Hepatocyte (in vitro differentiated cells): ENCODE measurements around the gene VEGFD.

Experiments
- CTCF ChIP-seq: fragments of 200-600 bp; sonication (generic); IDR thresholded peaks from 2 replicates; pipeline ENCODE4 v1.5.1; 2016; ENCODE audit warnings: antibody characterized with exemption, mild to moderate bottlenecking; ENCODE audit not compliant: poor library complexity
- EZH2 ChIP-seq: fragments of 200-600 bp; sonication (generic); IDR thresholded peaks from 2 replicates; pipeline ENCODE4 v1.6.1; 2016; ENCODE audit warnings: antibody characterized with exemption, mild to moderate bottlenecking, borderline replicate concordance
- EZH2phosphoT487 ChIP-seq: fragments of 200-600 bp; sonication (generic); IDR thresholded peaks from one replicate; pipeline ENCODE4 v1.6.1; 2018; ENCODE audit warnings: antibody characterized with exemption, mild to moderate bottlenecking, low read depth, moderate library complexity; ENCODE audit not compliant: unreplicated experiment, severe bottlenecking

- TF ChIP-seq CTCF, result no peak
- TF ChIP-seq EZH2, result no peak
- TF ChIP-seq EZH2phosphoT487, result no peak
Observed at GRCh38 chrX:15344106-15344505, 40.1 kb downstream of the VEGFD start.
